Cardiac muscle cell (in vitro differentiated cells and primary cell): ENCODE measurements around the gene MLF1. TPM values are rescaled to one million over a fixed set of nuclear protein-coding genes. Genes with fewer than 3 reads are reported as not detected.
A peak's percentile ranks its signal among the peaks of the same experiment; 100 is the strongest.

Source experiments
- DNase-seq, 2 donors: peaks; one replicate each; pipeline versions ENCODE4 v3.0.0 to v3.0.0-alpha.2; 2010 to 2017; ENCODE audit warnings: low read depth in 1 of 2, low spot score in 1 of 2
- H3K27ac ChIP-seq: fragments of 200-600 bp; sonication (generic); 2 replicates; pipeline ENCODE4 v1.5.1; 2016
- H3K27me3 ChIP-seq: fragments of 200-600 bp; sonication (generic); 2 replicates; pipeline ENCODE4 v1.6.0; 2016; ENCODE audit warnings: control low read depth
- H3K36me3 ChIP-seq: fragments of 200-600 bp; sonication (generic); 2 replicates; pipeline ENCODE4 v1.5.1; 2016; ENCODE audit warnings: control low read depth
- H3K4me1 ChIP-seq: fragments of 200-600 bp; sonication (generic); 2 replicates; pipeline ENCODE4 v1.8.1; 2017; ENCODE audit warnings: low read depth, mild to moderate bottlenecking, mixed run types
- H3K4me3 ChIP-seq: fragments of 200-600 bp; sonication (generic); 2 replicates; pipeline ENCODE4 v1.5.1; 2016; ENCODE audit warnings: mild to moderate bottlenecking
- H3K9me3 ChIP-seq: fragments of 200-600 bp; sonication (generic); 2 replicates; pipeline ENCODE4 v1.5.1; 2017; ENCODE audit warnings: low read depth, mild to moderate bottlenecking, control low read depth
- polyA plus RNA-seq: library from polyadenylated mRNA; unstranded; fragments of >200 nt; fragmentation: Nextera tagmentation; extraction: Ambion mirVana; gene quantifications from 2 replicates; pipeline ENCODE4 v1.2.1, GENCODE V29; 2016
- total RNA-seq: library from RNA; depleted of rRNA; stranded (reverse); fragments of >200 nt; gene quantifications from 2 replicates; pipeline ENCODE4 v1.2.3, GENCODE V29; 2016
- TF ChIP-seq, protein P1 (sequence below): IDR thresholded peaks from 2 replicates; pipeline ENCODE4 v1.5.1; 2012; ENCODE audit warnings: low read depth, mild to moderate bottlenecking, low read length

MLF1 gene
- total and polyA plus RNA-seq, 2 experiments from 2014 or later = 121 to 210 TPM

DNA sequence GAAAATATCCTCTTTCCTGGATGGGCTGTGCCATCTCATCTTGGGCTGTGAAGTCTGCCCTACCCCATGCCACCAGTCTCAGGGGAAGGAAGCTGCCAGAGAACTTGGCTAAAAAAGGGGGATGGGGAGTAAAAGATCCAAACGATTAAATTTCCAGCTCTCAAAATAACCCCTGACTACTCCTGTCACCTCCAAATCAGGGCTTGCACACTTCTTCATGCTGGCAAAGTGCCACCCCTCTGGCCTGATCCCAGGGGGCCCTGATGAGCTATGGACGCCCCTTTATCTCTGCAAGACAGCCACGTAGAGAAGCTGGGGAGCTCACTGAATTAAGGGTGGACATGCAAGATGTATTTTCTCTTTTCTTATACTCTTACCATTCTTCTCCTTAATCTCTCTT, 1.2 kb upstream of the MLF1 start:
- H3K27me3 ChIP-seq = no peaks in the 10 kb centered on the region
- TF ChIP-seq, protein P1, sequence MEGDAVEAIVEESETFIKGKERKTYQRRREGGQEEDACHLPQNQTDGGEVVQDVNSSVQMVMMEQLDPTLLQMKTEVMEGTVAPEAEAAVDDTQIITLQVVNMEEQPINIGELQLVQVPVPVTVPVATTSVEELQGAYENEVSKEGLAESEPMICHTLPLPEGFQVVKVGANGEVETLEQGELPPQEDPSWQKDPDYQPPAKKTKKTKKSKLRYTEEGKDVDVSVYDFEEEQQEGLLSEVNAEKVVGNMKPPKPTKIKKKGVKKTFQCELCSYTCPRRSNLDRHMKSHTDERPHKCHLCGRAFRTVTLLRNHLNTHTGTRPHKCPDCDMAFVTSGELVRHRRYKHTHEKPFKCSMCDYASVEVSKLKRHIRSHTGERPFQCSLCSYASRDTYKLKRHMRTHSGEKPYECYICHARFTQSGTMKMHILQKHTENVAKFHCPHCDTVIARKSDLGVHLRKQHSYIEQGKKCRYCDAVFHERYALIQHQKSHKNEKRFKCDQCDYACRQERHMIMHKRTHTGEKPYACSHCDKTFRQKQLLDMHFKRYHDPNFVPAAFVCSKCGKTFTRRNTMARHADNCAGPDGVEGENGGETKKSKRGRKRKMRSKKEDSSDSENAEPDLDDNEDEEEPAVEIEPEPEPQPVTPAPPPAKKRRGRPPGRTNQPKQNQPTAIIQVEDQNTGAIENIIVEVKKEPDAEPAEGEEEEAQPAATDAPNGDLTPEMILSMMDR = no peak
- H3K9me3 ChIP-seq = no peaks in the 10 kb centered on the region
- no peaks in the 10 kb centered on the region for H3K36me3 ChIP-seq
- H3K27ac ChIP-seq = peak overlapping the region; percentile 90
- peaks cover 45% of the 10 kb centered on the region for H3K4me1 ChIP-seq
- no peak overlapping the region for H3K4me3 ChIP-seq
- DNase-seq = peak in 1 of 2 donors; percentile 13

DNA sequence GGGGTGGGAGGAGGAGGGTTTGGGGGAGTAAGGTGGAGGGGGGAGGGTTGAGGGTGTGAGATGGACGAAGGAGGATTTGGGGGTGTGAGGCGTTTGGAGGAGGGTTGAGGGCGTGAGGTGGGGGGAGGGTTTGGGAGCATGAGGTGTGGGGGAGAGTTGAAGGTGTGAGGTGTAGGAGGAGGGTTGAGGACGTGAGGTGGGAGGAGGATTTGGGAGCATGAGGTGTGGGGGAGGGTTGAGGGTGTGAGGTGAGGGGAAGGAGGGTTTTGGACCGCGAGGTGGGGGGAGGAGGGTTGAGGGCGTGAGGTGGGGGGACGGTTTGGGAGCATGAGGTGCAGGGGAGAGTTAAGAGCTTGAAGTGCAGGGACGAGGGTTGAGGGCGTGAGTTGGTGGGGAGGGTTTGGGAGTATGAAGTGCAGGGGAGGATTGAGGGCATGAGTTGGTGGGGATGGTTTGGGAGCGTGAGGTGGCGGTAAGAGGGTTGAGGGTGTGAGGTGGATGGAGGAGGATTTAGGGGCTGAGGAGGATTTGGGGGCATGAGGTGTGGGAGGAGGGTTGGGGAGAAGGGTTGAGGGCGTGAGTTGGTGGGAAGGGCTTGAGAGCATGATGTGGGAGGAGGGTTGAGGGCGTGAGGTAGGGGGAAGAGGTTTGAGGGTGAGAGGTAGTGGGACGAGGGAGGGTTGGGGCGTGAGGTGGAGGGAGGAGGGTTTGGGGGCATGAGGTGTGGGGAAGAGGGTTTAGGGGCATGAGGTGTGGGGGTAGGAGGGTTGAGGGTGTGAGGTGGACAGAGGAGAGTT, 1.2 kb downstream of the MLF1 start:
- H3K36me3 ChIP-seq = no peaks in the 10 kb centered on the region
- no peak for DNase-seq
- H3K4me1 ChIP-seq = peaks cover 49% of the 10 kb centered on the region
- TF ChIP-seq, protein P1 = no peak
- H3K9me3 ChIP-seq = no peaks in the 10 kb centered on the region
- H3K27me3 ChIP-seq = no peaks in the 10 kb centered on the region
- H3K27ac ChIP-seq = no peak overlapping the region
- peak overlapping the region; percentile 89 for H3K4me3 ChIP-seq

DNA sequence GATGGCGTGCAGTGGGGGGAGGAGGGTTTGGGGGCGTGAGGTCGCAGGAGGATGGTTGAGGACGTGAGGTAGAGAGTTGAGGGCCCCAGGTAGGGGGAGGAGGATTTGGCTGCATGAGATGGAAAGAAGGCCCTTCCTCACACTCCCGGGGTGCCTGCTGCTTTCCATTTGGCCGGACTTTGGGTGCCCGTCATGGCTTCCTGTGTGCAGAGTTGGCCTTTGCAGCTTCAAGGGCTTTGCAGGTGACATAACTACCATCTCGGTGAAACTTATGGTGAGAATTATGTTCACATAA, 1.7 kb downstream of the MLF1 start:
- Histone ChIP-seq H3K27ac (peak overlapping the region; percentile 27), H3K4me3 (no peak overlapping the region), H3K4me1 (peaks cover 43% of the 10 kb centered on the region), H3K9me3 (no peaks in the 10 kb centered on the region), H3K36me3 (no peaks in the 10 kb centered on the region), H3K27me3 (no peaks in the 10 kb centered on the region)
- DNase-seq = no peak
- TF ChIP-seq, protein P1 = no peak

DNA sequence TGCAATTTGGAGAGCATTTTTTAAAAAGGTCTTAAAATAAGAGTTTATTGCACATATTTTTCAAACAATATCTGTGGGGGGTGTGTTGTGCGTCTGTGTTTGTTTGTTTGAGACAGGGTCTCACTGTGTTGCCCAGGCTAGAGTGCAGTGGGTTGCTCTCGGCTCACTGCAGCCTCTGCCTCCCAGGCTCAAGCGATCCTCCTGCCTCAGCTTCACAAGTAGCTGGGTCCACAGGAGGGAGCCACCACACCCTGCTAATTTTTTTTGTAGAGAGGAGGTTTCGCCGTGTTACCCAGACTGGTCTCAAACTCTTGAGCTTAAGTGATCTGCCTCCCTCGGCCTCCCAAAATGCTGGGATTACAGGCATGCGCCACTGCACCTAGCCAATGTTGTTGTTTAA, 2.7 kb downstream of the MLF1 start:
- no peaks in the 10 kb centered on the region for H3K36me3 ChIP-seq
- H3K27ac ChIP-seq = peak overlapping the region; percentile 1
- peaks cover 33% of the 10 kb centered on the region for H3K4me1 ChIP-seq
- TF ChIP-seq, protein P1 = no peak
- no peak overlapping the region for H3K4me3 ChIP-seq
- no peaks in the 10 kb centered on the region for H3K27me3 ChIP-seq
- H3K9me3 ChIP-seq = no peaks in the 10 kb centered on the region
- DNase-seq = no peak

DNA sequence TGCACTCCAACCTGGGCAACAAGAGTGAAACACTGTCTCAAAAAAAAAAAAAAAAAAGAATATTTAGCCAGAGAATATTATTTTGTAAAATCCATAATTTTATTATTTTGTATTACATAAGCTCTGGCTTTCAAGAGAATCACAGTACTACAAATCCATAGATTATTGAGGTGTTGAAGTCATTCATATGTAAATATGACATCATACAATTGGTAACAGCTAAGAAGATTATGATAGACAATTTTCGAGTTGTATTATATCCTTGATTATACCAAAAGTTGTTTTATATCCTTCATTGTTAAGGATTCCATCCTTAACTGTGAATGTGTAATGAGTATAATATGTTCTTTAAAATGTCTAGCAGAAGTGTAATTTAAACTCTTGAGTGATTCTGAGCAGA, 3.7 kb downstream of the MLF1 start:
- DNase-seq = no peak
- peak overlapping the region; percentile 22 for H3K27ac ChIP-seq
- H3K4me1 ChIP-seq = peaks cover 24% of the 10 kb centered on the region
- H3K27me3 ChIP-seq = no peaks in the 10 kb centered on the region
- no peaks in the 10 kb centered on the region for H3K36me3 ChIP-seq
- TF ChIP-seq, protein P1 = no peak
- no peak overlapping the region for H3K4me3 ChIP-seq
- H3K9me3 ChIP-seq = no peaks in the 10 kb centered on the region
